ENCODE results near the gene RAB21.
A peak's percentile ranks its signal among the peaks of the same experiment; 100 is the strongest.

GRCh38 chr12:71755146-71755892 is 656 bp downstream of the RAB21 start:
- TF ChIP-seq CTCF (IDR thresholded peaks at IDR 0.05) (no peak), POLR2A (IDR thresholded peaks at IDR 0.05) (peak in 1 of 4 donors; percentile 19)

All from esophagus squamous epithelium (tissue), 4 donors.